ENCODE measurements around the gene TTC23.

The TTC23 gene, protein sequence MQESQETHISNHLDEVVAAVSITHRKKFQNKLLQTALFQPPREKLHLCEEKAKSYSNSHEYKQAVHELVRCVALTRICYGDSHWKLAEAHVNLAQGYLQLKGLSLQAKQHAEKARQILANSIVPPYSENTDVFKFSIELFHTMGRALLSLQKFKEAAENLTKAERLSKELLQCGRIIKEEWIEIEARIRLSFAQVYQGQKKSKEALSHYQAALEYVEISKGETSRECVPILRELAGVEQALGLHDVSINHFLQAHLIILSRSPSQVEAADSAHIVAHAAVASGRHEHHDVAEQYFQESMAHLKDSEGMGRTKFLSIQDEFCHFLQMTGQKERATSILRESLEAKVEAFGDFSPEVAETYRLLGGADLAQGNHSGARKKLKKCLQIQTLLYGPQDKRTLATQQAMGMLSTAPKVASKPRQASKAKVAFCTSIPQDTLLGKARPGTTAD

DNA sequence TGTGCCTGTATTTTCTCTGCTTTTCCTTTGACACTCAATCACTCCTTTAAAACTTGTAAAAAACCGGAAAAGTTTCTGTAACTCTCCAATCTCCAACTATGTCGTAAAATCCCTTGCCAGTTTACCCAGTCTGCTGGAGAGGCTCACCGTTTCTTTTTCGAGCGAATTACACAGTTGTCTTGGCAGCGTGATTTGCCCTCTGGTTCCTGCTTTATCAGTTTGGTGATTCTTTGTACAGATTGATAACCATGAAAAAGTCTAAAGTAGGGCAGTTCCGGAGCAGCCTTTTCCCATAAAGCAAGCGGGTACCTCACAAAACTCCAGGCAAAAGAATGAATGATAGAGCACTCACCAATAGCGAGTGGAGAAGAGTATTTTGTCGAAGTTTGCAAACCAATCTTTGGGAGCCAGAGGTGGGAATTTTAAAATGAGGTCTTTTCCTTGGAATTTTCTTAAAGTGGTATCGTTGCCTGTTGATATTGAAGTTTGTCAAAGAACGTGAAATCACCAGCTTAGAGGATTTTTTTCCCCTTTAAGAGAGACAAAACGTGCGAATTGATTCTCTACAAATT, at the start of gene TTC23:
Gene TTC23 (minus strand): TSS at position 312 of the 572 bp plus-strand sequence. CDS start 20,869 bp downstream, outside the sequence.
- DNase-seq, result no peak

DNA sequence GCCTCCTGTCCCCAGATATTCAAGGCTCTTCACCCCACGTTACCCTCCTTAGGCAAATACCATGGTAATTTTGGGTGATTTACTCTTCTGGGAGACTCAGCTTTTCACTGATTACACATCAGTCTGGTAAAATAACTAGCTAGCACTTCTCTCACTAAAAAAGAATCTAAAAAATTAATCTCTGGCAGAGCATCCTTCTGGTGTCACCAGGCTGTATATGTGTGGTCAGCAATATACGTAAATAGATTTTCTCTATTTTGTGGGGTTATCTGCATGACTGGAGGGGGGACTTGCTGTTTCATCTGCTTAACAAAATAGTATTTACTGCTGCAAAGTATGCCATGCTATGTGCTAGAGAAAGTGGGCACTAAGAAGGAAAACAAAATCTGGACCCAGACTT, 47.0 kb upstream of the TTC23 start:
- no peak for DNase-seq

DNA sequence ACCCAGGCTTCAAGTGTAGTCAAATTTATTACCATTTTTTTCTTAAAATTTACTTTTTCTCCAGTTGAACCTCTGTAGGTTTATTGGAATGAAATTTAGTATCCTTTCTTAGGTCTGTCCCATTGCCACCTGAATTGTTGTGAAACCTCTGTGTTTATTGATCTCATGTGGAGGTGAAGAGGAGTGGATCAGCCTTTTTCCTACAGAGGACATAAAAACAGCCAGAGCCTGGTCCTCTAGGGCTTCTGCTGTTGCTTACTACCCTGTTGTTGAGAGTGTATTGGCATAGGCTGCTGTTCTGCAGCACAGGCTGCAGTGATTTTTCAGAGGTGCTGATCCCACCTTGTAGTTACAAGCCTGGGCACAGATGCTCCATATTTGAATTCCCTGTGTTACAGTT, 46.5 kb upstream of the TTC23 start:
- DNase-seq, result peak in 1 of 2 experiments; percentile 20

DNA sequence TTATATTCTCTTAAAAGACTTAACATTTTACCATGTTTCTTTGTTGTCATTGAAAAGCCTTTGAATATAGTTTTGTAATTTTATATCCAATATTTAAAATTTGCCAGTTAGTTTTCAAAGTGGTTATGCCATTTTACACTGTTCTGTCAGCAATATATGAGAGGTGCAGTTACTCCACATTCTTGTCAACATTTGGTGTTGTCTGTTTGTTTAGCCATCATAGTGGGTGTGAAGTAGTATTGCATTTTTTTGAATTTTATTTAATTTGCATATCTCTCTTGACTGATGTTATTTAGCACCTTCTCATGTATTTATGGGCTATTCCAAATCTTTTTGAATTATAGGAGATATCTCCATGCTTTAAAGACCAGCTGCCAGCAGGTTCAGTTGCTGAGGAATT, 42.3 kb upstream of the TTC23 start:
- no peak for DNase-seq

DNA sequence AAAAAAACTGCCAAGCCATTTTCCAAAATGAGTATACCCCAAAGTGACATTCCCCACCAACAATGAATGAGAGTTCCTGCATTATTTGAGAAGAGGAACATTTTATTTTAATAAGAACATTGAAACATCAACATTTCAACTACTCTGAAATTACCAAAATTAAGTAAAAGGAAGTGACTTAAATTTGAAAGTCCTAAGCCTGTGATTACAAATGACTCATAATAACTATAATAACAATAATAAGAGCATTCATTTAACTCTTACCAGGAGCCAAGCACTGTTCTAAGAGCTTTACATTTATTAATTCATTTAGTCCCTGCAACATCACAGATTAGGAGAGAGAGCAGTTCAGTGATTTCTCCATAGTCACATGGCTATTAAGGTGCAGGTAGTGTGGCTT, 34.3 kb upstream of the TTC23 start:
- no peak for DNase-seq

DNA sequence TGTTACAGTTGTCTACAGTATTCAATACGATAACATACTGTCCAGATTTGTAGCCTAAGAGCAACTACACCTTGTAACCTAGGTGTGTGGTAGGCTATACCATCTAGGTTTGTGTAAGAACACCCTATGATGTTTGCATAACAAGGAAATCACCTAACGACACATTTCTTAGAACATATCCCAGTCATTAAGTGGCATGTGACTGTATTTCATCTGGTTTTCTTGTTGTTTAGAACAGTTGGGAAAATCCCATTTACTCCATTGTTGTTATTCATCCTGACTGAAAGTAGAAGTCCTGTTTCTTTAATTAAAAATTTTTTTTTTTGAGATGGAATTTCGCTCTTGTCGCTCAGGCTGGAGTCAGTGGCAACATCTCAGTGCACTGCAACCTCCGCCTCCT, 33.2 kb upstream of the TTC23 start:
- DNase-seq, result no peak

DNA sequence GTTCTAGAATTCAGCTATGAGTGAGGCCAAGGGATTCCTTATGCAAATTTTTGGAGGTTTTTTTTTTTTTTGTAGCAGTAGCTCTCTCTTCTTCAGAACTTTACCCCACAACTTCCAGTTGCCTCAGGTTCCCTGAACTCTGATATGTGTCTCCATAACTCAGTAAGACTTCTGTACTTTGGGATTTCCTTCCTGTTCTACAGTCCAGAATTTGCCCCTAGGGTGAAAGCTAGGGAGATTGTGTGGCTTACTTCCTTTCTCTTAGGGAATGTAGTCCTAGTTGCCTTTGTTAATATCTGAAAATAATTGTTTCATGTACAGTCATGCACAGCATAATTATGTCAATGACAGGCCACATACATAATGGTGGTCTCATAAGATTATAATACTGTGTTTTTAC, 32.7 kb upstream of the TTC23 start:
- no peak for DNase-seq

DNA sequence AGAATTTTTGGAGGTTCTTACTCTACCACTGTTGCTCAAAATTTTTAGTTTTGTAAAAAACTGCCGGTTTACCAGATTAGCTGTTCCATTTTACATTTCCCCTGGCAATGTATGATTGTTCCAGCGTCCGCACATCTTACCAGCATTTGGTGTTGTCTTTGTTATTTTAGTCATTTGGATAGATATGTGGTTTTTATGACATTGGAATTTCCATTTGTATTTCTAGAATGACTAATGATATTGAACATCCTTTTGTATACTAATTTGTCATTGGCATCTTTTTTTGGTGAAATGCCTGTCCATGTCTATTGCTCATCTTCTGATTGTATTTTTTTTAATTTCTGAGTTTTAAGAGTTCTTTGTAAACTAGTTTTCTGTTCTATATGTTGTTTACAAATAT, 30.4 kb upstream of the TTC23 start:
- DNase-seq, result no peak

DNA sequence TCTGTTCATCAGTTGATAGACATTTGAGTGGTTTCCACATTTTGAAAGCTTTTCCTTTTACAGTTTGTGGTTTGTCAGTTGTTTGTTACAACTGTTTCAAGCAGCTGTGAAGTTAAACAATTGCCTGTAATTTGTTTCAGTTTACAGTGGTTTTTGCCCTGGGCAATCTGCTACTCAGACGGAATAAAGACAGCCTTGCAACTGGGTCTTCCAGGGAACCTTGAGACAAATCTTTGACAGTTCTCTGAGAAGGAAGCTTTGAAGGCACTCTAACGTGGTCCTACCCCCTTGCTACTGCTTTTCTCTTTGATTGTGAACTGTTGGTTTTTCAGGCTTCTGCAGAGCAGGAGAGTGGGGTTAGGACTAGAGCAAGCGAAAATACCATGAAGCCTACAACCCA, 29.9 kb upstream of the TTC23 start:
- DNase-seq, result no peak

DNA sequence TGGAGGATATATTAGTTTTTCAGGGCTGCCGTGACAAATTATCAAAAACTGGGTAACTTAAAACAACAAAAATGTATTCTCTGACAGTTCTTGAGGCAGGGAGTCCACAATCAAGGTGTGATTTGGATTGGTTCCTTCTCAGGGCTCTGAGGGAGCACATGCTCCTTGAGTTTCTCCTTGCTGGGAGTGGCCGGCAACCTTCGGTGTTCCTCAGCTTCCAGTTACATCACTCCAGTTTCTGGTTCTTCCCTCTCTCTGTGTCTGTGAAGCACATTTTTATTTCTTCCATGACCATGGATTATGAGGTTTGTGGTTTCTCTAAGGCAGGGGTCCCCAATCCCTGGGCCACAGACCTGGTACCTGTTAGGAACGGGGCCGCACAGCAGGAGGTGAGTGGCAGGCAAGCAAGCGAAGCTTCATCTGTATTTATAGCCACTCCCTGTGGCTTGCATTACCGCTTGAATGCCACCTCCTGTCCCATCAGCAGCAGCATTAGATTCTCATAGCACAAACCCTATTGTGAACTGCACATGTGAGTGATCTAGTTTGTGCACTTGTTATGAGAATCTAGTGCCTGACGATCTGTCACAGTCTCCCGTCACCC, 26.2 kb upstream of the TTC23 start:
- peak in 1 of 2 experiments; percentile 16 for DNase-seq

DNA sequence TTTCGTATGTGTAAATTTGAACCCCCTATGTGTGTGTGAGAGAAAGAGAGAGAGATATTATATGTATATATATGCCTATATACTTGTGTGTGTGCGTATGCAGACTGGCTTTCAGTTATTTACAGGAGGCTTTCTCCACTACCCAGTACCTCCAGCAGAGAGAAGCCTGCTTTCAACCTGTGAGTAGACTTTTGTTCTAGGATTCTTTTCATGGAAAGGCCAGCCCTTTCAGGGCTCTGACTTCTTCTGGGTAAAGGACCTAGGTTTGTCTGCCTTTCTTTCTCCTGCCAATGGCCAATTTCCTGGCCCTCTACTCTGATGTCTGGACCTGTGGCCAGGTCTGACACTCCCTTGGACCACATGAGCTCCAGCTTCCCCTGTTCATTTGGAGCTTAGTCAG, 25.7 kb upstream of the TTC23 start:
- no peak for DNase-seq

DNA sequence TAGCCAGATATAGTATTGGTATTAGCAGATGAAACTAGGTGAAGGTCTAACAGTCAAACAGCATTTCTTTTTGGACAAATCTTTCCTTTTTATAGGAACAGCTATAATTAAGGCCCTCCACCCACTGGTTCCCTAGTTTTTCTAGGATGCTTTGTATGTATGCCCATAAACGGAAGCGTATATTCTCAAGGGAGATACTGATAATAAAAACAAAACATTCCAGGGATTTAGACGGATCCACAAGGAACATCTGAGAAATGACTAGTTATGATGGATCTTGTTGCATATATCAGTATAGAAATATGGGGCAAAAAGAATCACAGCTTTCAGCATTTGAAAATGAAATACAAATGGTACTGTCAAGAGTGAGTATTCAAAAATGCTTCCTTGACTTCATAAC, 24.4 kb upstream of the TTC23 start:
- no peak for DNase-seq

DNA sequence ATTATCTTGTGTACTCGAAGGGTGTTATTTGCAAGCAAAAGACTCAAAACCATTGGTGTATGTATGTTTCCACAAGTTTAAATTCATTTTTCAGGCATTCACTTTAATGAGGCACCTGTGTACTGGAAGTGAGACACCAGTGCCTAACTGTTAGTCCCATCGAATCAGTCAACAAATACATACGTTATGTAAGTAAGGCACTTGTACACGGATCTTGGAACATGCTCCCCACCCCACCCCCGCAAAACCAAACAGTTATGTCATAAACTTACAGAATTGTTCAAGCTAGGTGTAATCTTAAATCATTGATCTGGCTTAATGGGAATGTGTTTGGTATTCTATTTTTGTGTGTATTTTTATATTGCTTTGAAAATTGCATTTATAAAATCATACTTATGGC, 19.1 kb upstream of the TTC23 start:
- DNase-seq, result peak; percentile 17 to 29

DNA sequence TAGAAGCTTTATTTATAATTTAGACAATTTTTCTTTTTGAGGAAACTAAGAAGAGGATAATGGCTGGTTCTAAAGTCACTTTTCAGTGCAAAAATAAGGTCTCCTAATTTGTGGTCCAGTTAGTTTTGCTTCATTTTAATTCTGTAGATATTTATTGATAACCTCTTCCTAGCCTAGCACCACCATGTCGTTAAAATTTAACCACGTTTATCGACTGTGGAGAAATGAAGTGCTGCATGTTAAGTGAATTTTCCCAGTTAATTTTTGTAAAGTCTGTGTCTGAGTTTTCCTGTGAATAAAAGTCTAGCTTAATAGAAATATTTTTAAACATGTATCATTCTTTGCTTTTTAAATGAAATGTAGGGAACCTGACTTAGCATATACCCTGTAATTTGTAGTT, 18.6 kb upstream of the TTC23 start:
- no peak for DNase-seq

DNA sequence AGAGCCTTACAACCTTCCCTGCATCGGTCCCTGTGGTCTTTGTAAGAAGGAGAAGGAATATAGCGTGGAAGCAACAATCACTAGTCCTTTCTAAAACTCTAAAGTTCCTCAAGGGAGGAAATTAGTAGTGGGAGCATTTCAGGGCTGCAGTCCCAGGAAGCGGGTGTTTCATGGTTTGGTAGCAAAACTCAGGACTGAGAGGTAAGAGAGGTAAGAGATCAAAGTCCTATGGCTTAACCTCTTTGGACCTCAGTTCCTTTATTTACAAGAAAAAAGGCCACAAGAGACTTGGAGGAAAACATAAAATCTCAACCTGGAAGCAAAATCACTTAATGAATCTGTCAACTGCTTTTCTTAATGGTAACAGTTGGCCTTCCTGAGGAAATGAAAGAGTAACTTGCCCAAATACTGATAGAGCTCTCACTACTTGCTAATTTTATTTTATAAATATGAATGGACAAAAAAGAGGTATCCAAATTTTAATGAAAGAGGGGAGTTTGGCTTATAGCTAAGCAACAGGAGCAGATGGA, 16.2 kb upstream of the TTC23 start:
- no peak for DNase-seq

DNA sequence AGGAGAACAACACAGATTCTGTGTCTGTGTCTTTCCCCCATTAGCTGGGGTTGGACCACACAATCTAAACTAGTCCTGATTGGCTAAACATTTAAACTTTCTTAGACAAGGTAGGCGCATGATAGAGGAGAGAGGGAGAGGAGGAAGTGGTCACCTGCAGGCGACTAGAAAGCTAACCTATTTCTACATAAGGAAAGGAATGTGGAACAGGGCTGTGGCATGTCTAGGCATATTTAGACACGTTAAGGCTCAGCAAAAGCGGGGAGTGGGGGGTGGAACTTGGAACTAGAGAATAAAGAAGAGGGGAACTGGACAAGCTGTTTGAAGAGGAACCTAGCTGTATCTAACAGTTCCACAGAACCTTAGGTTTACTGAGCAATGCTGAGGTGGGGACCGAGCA, 14.7 kb upstream of the TTC23 start:
- DNase-seq, result peak in 1 of 2 experiments; percentile 54

DNA sequence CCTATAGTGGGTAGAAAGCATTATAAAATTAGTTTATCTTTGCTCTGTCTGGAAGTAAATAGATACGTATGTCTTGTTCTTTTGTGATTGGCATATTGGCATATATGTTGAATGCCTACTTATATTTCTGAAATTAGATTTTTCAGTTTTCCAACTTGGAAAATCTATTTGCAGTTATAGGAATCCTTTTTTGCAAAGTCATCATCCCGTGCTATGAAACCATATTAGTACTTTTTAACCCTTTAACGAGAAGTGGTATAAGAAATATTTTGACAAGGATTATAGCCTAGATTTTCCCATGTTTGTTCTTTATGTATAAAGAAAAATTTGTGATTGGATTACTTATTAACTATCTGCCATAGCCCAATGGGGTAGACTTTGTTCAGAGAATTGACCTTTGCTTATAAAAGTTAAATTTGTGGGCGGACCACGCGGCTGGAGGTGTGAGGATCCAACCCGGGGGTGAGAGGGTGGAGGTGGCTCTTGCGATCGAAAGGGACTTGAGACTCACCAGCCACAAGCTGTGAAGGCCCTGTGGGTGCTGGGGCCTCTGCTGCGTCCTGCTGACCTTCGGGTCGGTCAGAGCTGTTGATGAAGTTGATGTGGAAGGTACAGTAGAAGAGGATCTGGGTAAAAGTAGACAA, 7.8 kb upstream of the TTC23 start:
- DNase-seq, result no peak

DNA sequence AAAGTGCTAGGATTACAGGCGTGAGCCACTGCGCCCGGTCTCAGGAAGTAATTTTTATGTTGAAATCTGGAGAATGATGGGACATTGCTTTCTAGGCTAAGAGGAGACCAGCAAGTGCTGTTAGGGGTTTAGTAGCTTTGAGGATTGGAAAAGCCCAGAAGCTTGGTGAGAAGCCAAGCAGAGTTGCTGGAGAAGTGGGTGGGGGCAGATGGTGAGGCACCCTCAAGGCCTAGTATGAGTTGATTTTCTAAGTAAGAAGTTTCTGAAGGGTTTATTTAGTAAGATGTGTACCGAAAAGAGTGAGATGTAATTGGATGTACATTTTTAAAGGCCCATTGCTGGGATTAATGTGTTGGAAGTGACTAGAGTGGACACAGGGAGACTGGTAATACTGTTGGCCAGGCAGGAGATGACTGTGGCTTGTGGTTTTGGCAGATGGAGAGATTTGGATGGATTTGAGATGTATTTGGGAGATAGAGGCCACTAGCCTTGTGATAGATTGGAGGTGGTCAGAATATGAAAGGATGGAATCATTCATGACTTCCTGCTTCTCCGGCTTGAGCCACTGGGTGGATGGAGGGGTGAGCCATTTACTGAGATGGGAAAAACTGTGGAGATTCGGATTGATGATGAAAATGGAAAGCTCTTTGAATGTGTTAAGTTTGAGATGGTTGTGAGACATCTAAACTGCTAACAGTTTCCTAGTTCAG, 4.2 kb upstream of the TTC23 start:
- DNase-seq, result no peak

DNA sequence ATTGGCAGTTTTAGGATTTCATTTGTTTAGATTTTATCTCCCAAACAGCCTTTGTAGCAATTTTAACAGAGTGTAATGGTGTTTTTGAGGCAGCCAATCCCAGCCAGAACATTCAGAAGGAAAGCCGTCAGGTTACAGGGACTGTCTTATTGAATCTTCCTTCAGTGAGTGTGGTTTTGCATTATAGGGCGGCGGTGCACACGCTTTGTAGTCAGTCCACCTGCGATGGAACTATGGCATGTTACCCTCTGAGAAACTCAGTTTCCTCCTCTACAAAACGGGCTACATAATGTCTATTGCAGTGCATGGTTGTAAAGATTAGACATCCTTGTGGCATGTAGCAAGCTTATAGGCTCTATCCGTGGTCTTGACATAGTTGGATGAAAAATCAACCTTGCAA, 2.9 kb upstream of the TTC23 start:
- no peak for DNase-seq

DNA sequence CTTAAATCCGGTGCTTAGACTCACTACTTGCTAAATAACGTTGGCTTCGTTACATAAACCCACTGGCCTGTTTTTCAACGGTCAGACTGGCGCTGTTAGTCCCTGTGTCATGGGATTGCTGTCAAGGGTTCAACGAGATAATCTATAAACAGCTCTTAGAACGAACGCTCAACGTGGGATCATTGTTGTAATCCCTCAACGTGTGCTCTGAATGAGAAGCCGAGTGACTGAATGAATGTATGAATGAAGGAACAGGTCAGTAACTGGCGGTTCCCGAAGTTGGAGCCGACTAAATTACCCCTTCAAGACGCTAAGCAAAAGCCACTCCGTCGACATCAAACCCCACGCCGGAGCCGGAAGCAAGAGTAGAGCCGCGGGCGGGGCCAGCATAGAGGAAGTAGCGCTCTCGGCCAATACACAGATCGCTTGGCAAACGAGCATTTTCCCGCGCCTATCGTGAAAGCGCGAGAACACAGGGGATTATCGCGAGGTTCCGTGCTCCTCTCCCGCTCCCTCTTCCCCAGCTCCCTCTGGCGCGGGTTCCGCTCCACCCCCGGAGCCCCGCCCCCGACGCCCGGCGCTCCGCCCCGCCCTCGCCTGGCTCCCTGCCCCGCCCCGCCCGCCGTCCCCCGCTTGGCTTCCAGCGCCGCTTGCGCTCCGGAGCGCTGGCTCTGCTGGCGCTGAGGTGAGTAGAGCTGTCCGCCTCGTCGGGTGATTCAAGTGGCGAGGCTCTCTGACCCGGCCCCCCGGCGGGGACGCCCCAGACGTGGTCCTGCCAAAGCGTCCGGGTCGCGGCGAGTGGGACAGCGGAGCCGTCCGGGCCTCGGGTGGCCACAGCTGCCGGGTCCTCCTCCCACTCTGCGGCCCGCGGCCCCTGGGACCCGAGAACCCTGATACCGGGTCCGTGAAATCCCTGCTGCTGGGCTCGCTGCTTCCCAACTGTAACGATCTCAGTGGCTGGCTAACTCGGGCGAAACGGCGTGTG, 1.8 kb upstream of the TTC23 start, which contains the start of gene LRRC28:
Gene LRRC28 (plus strand): TSS at position 625 of the 985 bp plus-strand sequence. CDS start 4,477 bp downstream, outside the sequence.
- DNase-seq, result peak; percentile 99 to 100

DNA sequence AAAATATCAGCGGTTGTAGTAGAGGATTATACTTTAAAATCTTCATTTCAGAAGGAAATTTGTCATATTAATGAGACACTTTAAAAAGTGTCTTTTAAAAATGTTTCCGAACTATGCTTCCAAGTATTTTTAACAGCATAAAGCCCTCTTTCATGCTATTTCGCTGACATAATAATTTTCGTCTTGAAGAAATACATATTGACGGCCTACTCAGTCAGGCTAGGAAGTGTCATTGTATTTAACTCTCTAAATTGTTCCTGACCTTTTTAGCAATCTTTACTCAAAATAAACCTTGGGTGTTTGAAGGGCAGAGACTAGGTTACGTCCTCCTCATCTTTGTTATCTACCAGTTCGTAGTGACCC, 1.1 kb upstream of the TTC23 start:
- no peak for DNase-seq

All from NCI-H524 (cell line).